Measurements from ENCODE around the gene BMP8A. TPM values are rescaled to one million over a fixed set of nuclear protein-coding genes. Genes with fewer than 3 reads are reported as not detected.
A peak's percentile ranks its signal among the peaks of the same experiment; 100 is the strongest.

Gene BMP8A
- total RNA-seq, 1 donor from 2014 or later: not detected

DNA sequence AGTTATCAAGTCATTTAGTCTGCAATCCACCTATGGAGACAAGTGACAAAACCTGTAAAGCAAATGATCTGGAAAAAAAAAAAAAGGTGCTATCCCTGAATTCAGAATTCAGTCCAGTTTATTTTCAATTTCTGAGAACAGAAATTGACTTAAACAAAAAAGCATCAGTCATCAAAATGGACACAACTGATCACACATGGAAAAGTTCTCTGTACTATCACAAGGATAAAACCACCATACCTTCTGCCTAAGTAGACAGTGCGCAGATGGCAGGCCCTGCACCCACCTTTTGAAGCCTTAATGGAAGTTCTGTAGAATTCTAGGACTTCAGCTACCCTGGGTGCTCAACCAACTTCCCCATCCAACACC lies 81.6 kb downstream of the BMP8A start:
- ATAC-seq: no peak

DNA sequence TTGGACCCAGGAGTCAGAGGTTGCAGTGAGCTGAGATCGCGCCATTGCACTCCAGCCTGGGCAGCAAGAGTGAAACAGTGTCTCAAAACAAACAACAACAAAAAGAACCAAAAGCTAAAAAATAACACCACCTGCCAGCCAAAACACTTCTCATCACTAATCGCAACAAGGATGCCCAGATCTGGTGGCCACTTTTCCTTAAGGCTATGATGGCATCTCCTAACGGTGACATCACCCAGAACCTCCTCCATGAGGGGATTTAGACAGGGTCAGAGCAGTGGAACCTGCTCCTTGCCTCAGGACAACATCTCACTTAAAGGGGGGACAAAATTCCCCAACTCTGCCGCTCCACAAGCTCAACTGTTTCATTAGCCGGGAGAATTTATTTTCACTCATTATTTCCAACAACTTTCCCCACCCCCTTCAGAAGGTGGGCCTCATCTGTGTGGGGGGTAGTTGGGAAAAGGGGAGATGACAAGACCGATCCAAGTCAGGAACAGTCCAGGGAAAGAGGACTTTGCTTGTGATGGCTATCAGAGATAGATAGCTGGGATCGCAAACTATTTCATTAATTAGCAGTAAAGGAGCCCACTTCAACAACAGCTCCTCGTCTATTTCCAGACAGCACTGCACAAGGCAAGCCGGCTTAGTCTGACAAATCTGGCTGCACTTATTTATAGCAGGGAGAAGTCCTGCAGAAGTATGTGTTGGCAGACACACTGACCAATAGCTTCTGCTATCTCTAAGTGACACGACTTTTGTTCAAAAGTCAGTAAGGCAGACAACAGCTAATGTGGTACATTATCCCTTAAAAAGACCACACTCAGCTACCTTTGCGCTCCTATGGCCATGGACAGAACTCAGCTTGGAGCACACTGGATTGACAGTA lies 82.5 kb downstream of the BMP8A start:
- no peak for ATAC-seq

- peak; percentile 38 for ATAC-seq
Measured at GRCh38 chr1:39574646-39575045, 83.2 kb downstream of the BMP8A start.

Other genes with a start within 250 kb of the BMP8A start
- gene PABPC4, start 85.2 kb downstream of the BMP8A start, total RNA-seq: 134 TPM
- 0.44 TPM for gene HEYL, start 148.0 kb downstream of the BMP8A start, total RNA-seq
- gene NT5C1A, start 180.5 kb downstream of the BMP8A start, total RNA-seq: not detected
- gene HPCAL4, start 199.8 kb downstream of the BMP8A start, total RNA-seq: not detected
- gene PPIE, start 247.2 kb downstream of the BMP8A start, total RNA-seq: 43.8 TPM

Measured in esophagus mucosa (tissue), 1 donor.